Activated T-helper 2 cell treated with anti-CD3 and anti-CD28 coated beads, Interferon-gamma antibody, Interleukin-2, Interleukin-4, amounts not matched to agents 10 μg/mL and 5 μg/mL and 100 μg/mL, durations not matched to agents 14 hours and 24 hours and 36 hours (primary cell): ENCODE results near the gene OR51G1. TPM values are rescaled to one million over a fixed set of nuclear protein-coding genes. Genes with fewer than 3 reads are reported as not detected.

Source experiments
- DNase-seq: peaks from one replicate; pipeline ENCODE4 v3.0.0; 2021; ENCODE audit warnings: low spot score
- H3K27ac Mint-ChIP-seq: one replicate; pipeline ENCODE4 v1.8.0; 2021; ENCODE audit warnings: mixed read lengths
- H3K27me3 Mint-ChIP-seq: one replicate; pipeline ENCODE4 v1.8.0; 2021; ENCODE audit warnings: low read depth, mixed read lengths
- H3K36me3 Mint-ChIP-seq: one replicate; pipeline ENCODE4 v1.8.0; 2021; ENCODE audit warnings: low read depth, mixed read lengths
- H3K4me1 Mint-ChIP-seq: one replicate; pipeline ENCODE4 v1.8.0; 2021; ENCODE audit warnings: low read depth, mixed read lengths
- H3K4me3 Mint-ChIP-seq: one replicate; pipeline ENCODE4 v1.8.0; 2021; ENCODE audit warnings: low read depth, mild to moderate bottlenecking, moderate library complexity, mixed read lengths
- H3K9me3 Mint-ChIP-seq: one replicate; pipeline ENCODE4 v1.8.0; 2021; ENCODE audit warnings: mixed read lengths
- intact Hi-C: fragments of 100-400 bp; cut with micrococcal nuclease; formaldehyde crosslinking; loops from one replicate; pipeline ENCODE4 v1.15.1; 2023
- total RNA-seq: library from RNA; stranded (reverse); gene quantifications from 2 replicates; pipeline ENCODE4 v1.2.3, GENCODE V29; 2022

OR51G1 gene
- total RNA-seq, 1 donor from 2014 or later: not detected

- H3K27me3 Mint-ChIP-seq: no peaks in the 10 kb centered on the region
- H3K4me1 Mint-ChIP-seq: no peaks in the 10 kb centered on the region
- H3K27ac Mint-ChIP-seq: no peak overlapping the region
- DNase-seq: no peak
- intact Hi-C loops: no loop called here
- H3K9me3 Mint-ChIP-seq: no peaks in the 10 kb centered on the region
- H3K36me3 Mint-ChIP-seq: no peaks in the 10 kb centered on the region
- H3K4me3 Mint-ChIP-seq: no peak overlapping the region
These were observed 32.0 kb downstream of the OR51G1 start for GRCh38 chr11:4891996-4892640.

- Mint-ChIP-seq H3K4me3 (no peak overlapping the region), H3K27me3 (no peaks in the 10 kb centered on the region), H3K9me3 (no peaks in the 10 kb centered on the region), H3K36me3 (no peaks in the 10 kb centered on the region), H3K27ac (no peak overlapping the region), H3K4me1 (no peaks in the 10 kb centered on the region)
- intact Hi-C loops: no loop called here
- DNase-seq: no peak
These were observed 33.9 kb downstream of the OR51G1 start for GRCh38 chr11:4890279-4890678.

- DNase-seq: no peak
- intact Hi-C loops: no loop called here
- no peak overlapping the region for H3K4me3 Mint-ChIP-seq
- no peak overlapping the region for H3K27ac Mint-ChIP-seq
- no peaks in the 10 kb centered on the region for H3K4me1 Mint-ChIP-seq
- no peaks in the 10 kb centered on the region for H3K36me3 Mint-ChIP-seq
- no peaks in the 10 kb centered on the region for H3K27me3 Mint-ChIP-seq
- no peaks in the 10 kb centered on the region for H3K9me3 Mint-ChIP-seq
These were observed 36.5 kb downstream of the OR51G1 start for GRCh38 chr11:4887591-4887990.

GRCh38 chr11:4886186-4886585 lies 38.0 kb downstream of the OR51G1 start:
- H3K27me3 Mint-ChIP-seq: no peaks in the 10 kb centered on the region
- H3K36me3 Mint-ChIP-seq: no peaks in the 10 kb centered on the region
- no peak for DNase-seq
- H3K9me3 Mint-ChIP-seq: no peaks in the 10 kb centered on the region
- intact Hi-C loops: no loop called here
- H3K4me1 Mint-ChIP-seq: no peaks in the 10 kb centered on the region
- H3K27ac Mint-ChIP-seq: no peak overlapping the region
- H3K4me3 Mint-ChIP-seq: no peak overlapping the region

GRCh38 chr11:4884361-4884760 lies 39.8 kb downstream of the OR51G1 start:
- no peaks in the 10 kb centered on the region for H3K4me1 Mint-ChIP-seq
- H3K4me3 Mint-ChIP-seq: no peak overlapping the region
- DNase-seq: no peak
- H3K9me3 Mint-ChIP-seq: no peaks in the 10 kb centered on the region
- H3K27ac Mint-ChIP-seq: no peak overlapping the region
- H3K27me3 Mint-ChIP-seq: no peaks in the 10 kb centered on the region
- no peaks in the 10 kb centered on the region for H3K36me3 Mint-ChIP-seq
- intact Hi-C loops: no loop called here

- no peak for DNase-seq
- no peaks in the 10 kb centered on the region for H3K27me3 Mint-ChIP-seq
- no peaks in the 10 kb centered on the region for H3K9me3 Mint-ChIP-seq
- no peaks in the 10 kb centered on the region for H3K4me1 Mint-ChIP-seq
- H3K27ac Mint-ChIP-seq: no peak overlapping the region
- H3K4me3 Mint-ChIP-seq: no peak overlapping the region
- no peaks in the 10 kb centered on the region for H3K36me3 Mint-ChIP-seq
- intact Hi-C loops: no loop called here
These were observed 41.6 kb downstream of the OR51G1 start for GRCh38 chr11:4882543-4882942.

GRCh38 chr11:4881860-4882500 lies 42.2 kb downstream of the OR51G1 start, which contains the start of gene OR51T1:
Gene OR51T1 (plus strand): TSS chr11:4881900. CDS start chr11:4881900, 0 bp downstream.
- no peaks in the 10 kb centered on the region for H3K27me3 Mint-ChIP-seq
- intact Hi-C loops: no loop called here
- no peaks in the 10 kb centered on the region for H3K4me1 Mint-ChIP-seq

GRCh38 chr11:4881188-4881587 lies 43.0 kb downstream of the OR51G1 start:
- Mint-ChIP-seq H3K36me3 (no peaks in the 10 kb centered on the region), H3K27ac (no peak overlapping the region), H3K9me3 (no peaks in the 10 kb centered on the region), H3K4me1 (no peaks in the 10 kb centered on the region), H3K27me3 (no peaks in the 10 kb centered on the region), H3K4me3 (no peak overlapping the region)
- no peak for DNase-seq
- intact Hi-C loops: no loop called here

More at GRCh38 chr11:4881860-4882500, 42.2 kb downstream of the OR51G1 start, which contains the start of gene OR51T1:
- H3K36me3 Mint-ChIP-seq: no peaks in the 10 kb centered on the region
- no peaks in the 10 kb centered on the region for H3K9me3 Mint-ChIP-seq
- H3K27ac Mint-ChIP-seq: no peak within 1 kb of the TSS
- DNase-seq: no peak
- H3K4me3 Mint-ChIP-seq: no peak within 1 kb of the TSS

Other genes starting within 250 kb of the OR51G1 start
- gene OR51E2, start 226.5 kb downstream of the OR51G1 start, total RNA-seq: not detected in 2 replicates
- not detected in 2 replicates for gene MMP26, start 219.6 kb downstream of the OR51G1 start, total RNA-seq
- gene OR51F1, start 154.4 kb downstream of the OR51G1 start, total RNA-seq: not detected in 2 replicates
- not detected in 2 replicates for gene OR52R1, start 120.0 kb downstream of the OR51G1 start, total RNA-seq
- gene OR51F2, start 103.0 kb downstream of the OR51G1 start, total RNA-seq: not detected in 2 replicates
- gene OR51S1, start 75.1 kb downstream of the OR51G1 start, total RNA-seq: not detected in 2 replicates
- not detected in 2 replicates for gene OR51T1, start 42.4 kb downstream of the OR51G1 start, total RNA-seq
- gene OR51A7, start 20.6 kb downstream of the OR51G1 start, total RNA-seq: not detected in 2 replicates
- gene OR51G2, start 5.0 kb downstream of the OR51G1 start, total RNA-seq: not detected in 2 replicates
- gene OR51A4, start 23.3 kb upstream of the OR51G1 start, total RNA-seq: not detected in 2 replicates
- gene OR51A2, start 31.4 kb upstream of the OR51G1 start, total RNA-seq: not detected in 2 replicates
- gene OR51L1, start 70.5 kb upstream of the OR51G1 start, total RNA-seq: not detected in 2 replicates
- not detected in 2 replicates for gene OR52J3, start 122.2 kb upstream of the OR51G1 start, total RNA-seq
- not detected in 2 replicates for gene OR52E2, start 135.3 kb upstream of the OR51G1 start, total RNA-seq
- gene OR52E1, start 145.2 kb upstream of the OR51G1 start, total RNA-seq: not detected in 2 replicates
- not detected in 2 replicates for gene OR52A5, start 214.0 kb upstream of the OR51G1 start, total RNA-seq
- not detected in 2 replicates for gene OR52A1, start 230.4 kb upstream of the OR51G1 start, total RNA-seq